Large intestine (tissue), 3 donors: ENCODE measurements around the gene MARCHF9. TPM values are rescaled to one million over a fixed set of nuclear protein-coding genes. Genes with fewer than 3 reads are reported as not detected.
"Not testable (repeated sequence)": the region's sequence is repeated elsewhere in the genome, so short reads cannot be mapped to it uniquely, and the experiment has no call there.

Experiments used
- DNase-seq, 2 donors: peaks; one replicate each; pipeline versions ENCODE4 v3.0.0 to v3.0.0-alpha.2; 2013
- H3K27ac ChIP-seq: one replicate; pipeline ENCODE4 v1.5.1; 2013; ENCODE audit warnings: low read length
- H3K27me3 ChIP-seq: 2 replicates; pipeline ENCODE4 v1.6.1; 2013; ENCODE audit warnings: low read length; ENCODE audit not compliant: control insufficient read depth, insufficient read depth
- H3K36me3 ChIP-seq: 2 replicates; pipeline ENCODE4 v1.6.1; 2013; ENCODE audit warnings: low read length; ENCODE audit not compliant: control insufficient read depth, insufficient read depth
- H3K4me1 ChIP-seq: one replicate; pipeline ENCODE4 v1.6.1; 2013; ENCODE audit warnings: low read length; ENCODE audit not compliant: control insufficient read depth, insufficient read depth
- H3K4me3 ChIP-seq: one replicate; pipeline ENCODE4 v1.5.1; 2013; ENCODE audit warnings: low read length
- H3K9me3 ChIP-seq: one replicate; pipeline ENCODE4 v1.6.1; 2013; ENCODE audit warnings: mild to moderate bottlenecking, low read depth, low read length, moderate library complexity; ENCODE audit not compliant: control insufficient read depth
- WGBS: methylation state at CpG from one replicate; pipeline ENCODE4 v1.1.5; 2013; ENCODE audit warnings: low lambda C conversion rate; ENCODE audit not compliant: insufficient coverage; 5-methylcytosine and 5-hydroxymethylcytosine counted together
- polyA plus RNA-seq: library from polyadenylated mRNA; unstranded; fragments of 120-200 nt; gene quantifications from one replicate; pipeline ENCODE4 v1.2.1, GENCODE V29; 2013

The MARCHF9 gene
- polyA plus RNA-seq, 1 donor = 28.1 TPM

DNA sequence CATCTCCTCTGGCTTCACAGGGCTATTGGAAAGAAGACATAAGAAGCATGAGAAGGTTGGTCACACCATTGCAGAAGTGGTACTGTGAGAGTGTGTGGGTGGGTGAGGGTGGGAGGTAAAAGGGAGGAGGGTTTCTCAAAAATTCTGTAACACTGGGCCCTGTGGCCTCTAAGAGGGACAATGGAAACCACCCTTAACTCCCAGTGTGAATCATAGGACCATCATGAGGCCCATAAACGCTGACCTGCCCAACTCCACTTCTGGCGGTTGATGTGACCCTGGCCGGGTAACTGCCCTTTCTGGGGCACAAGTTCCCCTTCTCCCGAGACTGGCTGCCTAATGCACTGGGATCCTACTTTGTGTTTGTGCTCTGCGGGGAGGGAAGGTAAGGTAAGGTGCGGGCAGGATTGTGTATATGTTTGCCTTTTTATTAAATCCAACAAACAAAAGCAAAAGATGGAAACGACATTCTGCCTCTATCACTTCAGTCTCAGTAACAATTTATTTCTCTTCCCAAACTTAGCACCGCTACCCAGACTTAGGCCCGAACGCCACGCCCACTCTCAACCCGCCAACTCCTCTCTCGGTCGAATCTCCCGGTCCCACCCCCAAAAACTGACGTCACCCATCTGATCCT, 16.5 kb downstream of the MARCHF9 start:
- Histone ChIP-seq H3K36me3 (peaks cover 16% of the 10 kb centered on the region), H3K27ac (peak overlapping the region; percentile 83), H3K4me1 (peaks cover 21% of the 10 kb centered on the region), H3K27me3 (peaks cover 14% of the 10 kb centered on the region), H3K4me3 (peak overlapping the region; percentile 69), H3K9me3 (no peaks in the 10 kb centered on the region)
- 0% methylated on average over 5 of the region's 16 CpGs for WGBS
- peak in 1 of 2 donors; percentile 80 for DNase-seq

DNA sequence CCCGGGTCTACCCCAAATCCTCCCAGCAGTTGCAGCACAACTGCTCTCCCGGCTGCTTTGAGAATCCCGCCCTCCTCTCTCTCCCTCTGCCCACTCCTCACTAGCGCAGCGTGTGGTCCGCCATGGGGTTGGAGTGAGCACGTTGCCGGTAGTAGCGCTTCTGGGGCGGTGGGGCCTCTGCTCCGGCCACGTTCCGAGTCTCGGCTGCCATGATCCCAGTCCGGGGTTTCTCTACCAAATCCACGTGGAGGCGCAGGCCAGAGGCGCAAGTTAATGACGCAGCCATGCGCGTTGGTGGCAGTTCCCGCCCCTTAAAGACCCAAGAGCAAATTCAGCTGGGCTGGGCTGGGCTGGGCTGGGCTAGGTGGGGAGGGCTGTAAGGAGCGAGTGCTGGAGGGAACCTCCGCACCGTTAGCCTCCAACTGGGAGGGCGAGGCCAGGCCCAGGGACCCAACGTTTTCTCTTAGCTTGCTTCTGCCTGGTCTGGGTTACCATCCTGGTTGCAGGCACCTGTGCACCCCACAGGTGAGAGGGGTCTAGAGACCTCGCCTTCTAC, 17.0 kb downstream of the MARCHF9 start, which contains the start of gene METTL1:
Gene METTL1 (minus strand): TSS at position 233 of the 556 bp plus-strand sequence. CDS start 22 bp downstream, at position 211.
- WGBS = 0% methylated on average over 1 of the region's 28 CpGs
- Histone ChIP-seq H3K9me3 (no peaks in the 10 kb centered on the region), H3K27me3 (peaks cover 8% of the 10 kb centered on the region), H3K27ac (peak within 1 kb of the TSS; percentile 83), H3K4me3 (peak within 1 kb of the TSS; percentile 69), H3K36me3 (peaks cover 16% of the 10 kb centered on the region), H3K4me1 (peaks cover 15% of the 10 kb centered on the region)
- peak; percentile 96 to 98 for DNase-seq

DNA sequence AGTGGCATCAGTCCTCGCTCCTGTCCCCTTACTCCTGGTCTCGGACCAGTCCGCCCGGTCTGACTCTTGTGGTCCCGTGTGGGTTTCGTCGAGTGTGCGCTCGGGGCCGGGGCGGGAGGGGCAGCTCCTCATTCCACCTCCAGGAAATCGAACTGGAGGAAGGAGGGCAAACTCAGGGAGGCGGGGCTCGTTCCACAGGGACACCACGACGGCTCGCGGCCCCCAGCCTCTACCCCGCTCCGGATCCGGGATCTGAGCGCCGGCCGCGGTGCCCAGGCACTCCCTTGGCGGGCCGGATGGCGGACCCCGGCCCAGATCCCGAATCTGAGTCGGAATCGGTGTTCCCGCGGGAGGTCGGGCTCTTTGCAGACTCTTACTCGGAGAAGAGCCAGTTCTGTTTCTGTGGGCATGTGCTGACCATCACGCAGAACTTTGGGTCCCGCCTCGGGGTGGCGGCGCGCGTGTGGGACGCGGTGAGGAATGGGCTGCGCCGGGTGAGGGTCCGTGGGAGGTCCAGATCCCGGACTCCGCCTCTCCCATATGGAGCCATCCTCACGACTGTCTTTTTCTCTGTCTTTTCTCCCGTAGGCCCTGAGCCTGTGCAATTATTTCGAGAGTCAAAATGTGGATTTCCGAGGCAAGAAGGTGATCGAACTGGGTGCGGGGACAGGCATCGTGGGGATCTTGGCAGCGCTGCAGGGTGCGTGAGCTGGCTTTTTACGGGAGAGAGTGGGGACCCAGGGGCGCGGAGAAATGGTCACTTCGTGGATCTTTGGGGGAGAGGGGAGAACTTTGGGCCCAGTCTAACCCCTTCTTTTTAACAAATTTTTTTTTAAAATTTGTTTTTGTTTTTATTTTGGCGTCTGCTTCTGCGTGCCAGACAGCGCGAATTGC, 17.8 kb downstream of the MARCHF9 start, which contains the start of gene EEF1AKMT3:
Gene EEF1AKMT3 (plus strand): TSS at position 186 of the 894 bp plus-strand sequence. CDS start 111 bp downstream, at position 297.
- peak in 1 of 2 donors; percentile 35 for DNase-seq
- WGBS = 42% methylated on average over 4 of the region's 67 CpGs

DNA sequence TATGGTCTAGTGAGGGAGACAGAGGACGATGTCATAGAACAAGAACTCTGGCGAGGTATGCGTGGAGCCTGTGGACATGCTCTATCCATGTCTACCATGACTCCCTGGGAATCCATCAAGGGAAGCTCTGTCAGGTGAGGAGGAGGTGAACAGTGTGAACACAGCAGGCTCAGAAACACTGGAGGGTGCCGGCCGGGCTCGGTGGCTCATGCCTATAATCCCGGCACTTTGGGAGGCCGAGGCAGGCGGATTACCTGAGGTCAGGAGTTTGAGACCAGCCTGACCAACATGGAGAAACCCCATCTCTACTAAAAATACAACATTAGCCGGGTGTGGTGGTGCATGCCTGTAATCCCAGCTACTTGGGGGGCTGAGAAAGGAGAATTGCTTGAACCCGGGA, 19.7 kb downstream of the MARCHF9 start:
- H3K4me1 ChIP-seq = peaks cover 14% of the 10 kb centered on the region
- not testable (repeated sequence) for H3K36me3 ChIP-seq, H3K27me3 ChIP-seq, H3K4me3 ChIP-seq, H3K9me3 ChIP-seq, H3K27ac ChIP-seq, DNase-seq
- WGBS = no CpG with 5 or more reads among the region's 11 CpGs

More for the DNA sequence above, 17.8 kb downstream of the MARCHF9 start, which contains the start of gene EEF1AKMT3:
- Histone ChIP-seq H3K27me3 (peaks cover under 1% of the 10 kb centered on the region), H3K4me3 (peak within 1 kb of the TSS; percentile 69), H3K4me1 (peaks cover 14% of the 10 kb centered on the region), H3K9me3 (no peaks in the 10 kb centered on the region), H3K36me3 (peaks cover 18% of the 10 kb centered on the region), H3K27ac (peak within 1 kb of the TSS; percentile 83)

DNA sequence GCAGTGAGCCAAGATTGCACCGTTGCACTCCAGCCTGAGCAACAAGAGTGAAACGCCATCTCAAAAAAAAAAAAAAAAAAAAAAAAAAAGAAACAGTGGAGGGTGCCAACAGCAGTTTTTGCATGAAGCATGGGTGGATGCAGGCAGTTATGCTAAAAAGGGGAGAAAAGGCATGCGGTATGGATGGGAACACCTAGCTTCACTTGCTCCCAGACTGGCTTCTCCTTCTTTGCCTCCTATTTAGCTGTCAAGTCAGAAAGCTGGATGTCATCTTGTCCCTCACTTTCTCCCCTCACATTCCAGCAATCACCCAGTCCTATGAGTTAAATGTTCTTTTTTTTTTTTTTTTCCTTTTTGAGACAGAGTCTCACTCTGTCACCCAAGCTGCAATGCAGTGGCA, 20.1 kb downstream of the MARCHF9 start:
- Histone ChIP-seq H3K27me3 (no peaks in the 10 kb centered on the region), H3K4me1 (peaks cover 14% of the 10 kb centered on the region), H3K4me3 (no peak overlapping the region), H3K27ac (no peak overlapping the region), H3K9me3 (no peaks in the 10 kb centered on the region), H3K36me3 (peaks cover 5% of the 10 kb centered on the region)
- no peak for DNase-seq
- no CpG with 5 or more reads among the region's 3 CpGs for WGBS

DNA sequence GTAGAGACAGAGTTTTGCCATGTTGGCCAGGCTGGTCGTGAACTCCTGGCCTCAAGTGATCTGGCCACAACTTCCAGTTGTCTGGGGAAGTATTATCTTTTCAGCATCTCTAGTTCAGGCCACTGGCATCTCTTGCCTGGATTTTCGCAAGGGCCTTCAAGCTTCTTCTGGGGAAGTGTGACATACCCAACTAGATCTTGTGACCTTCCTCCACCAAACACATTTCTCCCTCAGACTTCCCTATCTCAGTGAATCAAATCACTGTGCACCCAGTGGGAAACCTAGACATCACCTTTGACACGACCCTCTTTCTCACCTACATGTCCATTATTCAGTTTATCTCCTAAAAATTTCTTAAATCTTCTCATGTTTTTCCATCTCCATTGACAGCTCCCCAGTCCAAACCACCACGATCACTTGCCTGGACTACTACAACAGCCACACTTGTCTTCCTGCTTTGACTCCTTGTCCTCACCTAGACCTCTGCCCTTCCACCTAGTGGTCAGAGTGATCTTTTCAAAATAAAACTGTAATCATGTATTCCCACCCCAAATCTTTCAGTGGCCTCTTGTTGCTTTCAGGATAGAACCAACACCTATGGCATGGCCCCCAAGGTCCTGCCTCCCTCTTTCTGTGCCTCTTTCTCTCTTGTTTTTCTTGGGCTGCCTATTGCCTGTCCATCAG, 20.8 kb downstream of the MARCHF9 start:
- Histone ChIP-seq H3K4me1 (peaks cover 12% of the 10 kb centered on the region), H3K36me3 (peaks cover 5% of the 10 kb centered on the region), H3K4me3 (no peak overlapping the region), H3K27ac (no peak overlapping the region), H3K9me3 (no peaks in the 10 kb centered on the region), H3K27me3 (no peaks in the 10 kb centered on the region)
- WGBS = 67% methylated on average over 1 of the region's 4 CpGs
- no peak for DNase-seq

DNA sequence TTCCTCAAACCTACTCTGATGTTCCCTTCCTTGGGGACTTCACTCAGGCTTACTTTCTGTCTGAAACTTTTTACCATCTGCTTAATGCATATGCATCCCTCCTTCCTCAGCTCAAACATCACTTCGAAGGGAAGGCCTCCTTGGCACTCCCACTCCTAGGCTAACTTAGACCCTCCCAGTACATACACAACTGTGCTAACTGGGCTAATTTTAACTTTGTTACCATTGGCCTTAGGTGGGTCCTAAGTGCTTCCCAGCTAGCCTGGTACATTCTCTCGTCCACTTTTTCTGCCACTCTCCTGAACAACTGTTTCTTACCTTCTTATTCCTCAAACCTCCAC, 21.3 kb downstream of the MARCHF9 start:
- 88% methylated on average over 2 of the region's 2 CpGs for WGBS
- no peak overlapping the region for H3K4me3 ChIP-seq
- H3K36me3 ChIP-seq = peaks cover 5% of the 10 kb centered on the region
- H3K9me3 ChIP-seq = no peaks in the 10 kb centered on the region
- no peak for DNase-seq
- peaks cover 8% of the 10 kb centered on the region for H3K4me1 ChIP-seq
- no peaks in the 10 kb centered on the region for H3K27me3 ChIP-seq
- no peak overlapping the region for H3K27ac ChIP-seq

DNA sequence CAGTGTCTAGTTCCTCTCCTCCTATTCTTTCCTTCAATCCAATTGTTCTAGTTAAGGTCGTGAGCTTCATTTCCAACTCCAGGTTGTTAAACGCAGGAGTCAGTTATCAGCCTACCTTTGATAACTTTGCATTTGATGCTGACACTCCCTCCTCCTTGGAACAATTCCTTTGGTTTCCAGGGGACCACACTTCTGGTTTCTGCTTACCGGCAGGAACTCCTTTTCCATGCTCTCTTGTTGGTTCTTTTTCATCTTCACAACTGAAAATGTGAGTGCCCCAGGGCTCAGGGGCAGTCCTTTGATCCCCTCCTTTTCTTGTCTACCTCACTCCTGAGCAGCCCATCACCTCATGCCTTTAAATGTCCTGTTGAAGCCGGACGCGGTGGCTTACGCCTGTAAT, 22.5 kb downstream of the MARCHF9 start:
- DNase-seq = no peak
- H3K9me3 ChIP-seq = no peaks in the 10 kb centered on the region
- H3K36me3 ChIP-seq = peaks cover 5% of the 10 kb centered on the region
- H3K4me1 ChIP-seq = peaks cover 9% of the 10 kb centered on the region
- WGBS = 100% methylated on average over 1 of the region's 7 CpGs
- H3K4me3 ChIP-seq = no peak overlapping the region
- no peak overlapping the region for H3K27ac ChIP-seq
- H3K27me3 ChIP-seq = no peaks in the 10 kb centered on the region

DNA sequence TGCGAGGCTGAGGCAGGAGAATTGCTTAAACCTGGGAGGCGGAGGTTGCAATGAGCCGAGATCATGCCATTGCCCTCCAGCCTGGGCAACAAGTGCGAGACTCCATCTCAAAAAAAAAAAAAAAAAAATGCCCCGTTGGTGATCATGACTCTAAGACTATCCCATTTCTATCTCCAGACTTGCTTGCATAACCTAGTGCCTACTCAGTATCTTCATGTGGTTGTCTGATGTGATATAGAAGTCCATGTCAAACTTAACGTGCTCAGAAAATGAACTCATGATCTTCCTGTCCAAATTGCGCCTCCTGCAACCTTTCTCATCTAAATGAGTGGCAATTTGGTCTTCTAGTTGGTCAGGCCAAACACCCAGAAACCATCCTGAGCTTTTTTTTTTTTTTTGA, 23.0 kb downstream of the MARCHF9 start:
- no peak overlapping the region for H3K4me3 ChIP-seq
- peaks cover 11% of the 10 kb centered on the region for H3K4me1 ChIP-seq
- peaks cover 5% of the 10 kb centered on the region for H3K36me3 ChIP-seq
- H3K27ac ChIP-seq = no peak overlapping the region
- no peaks in the 10 kb centered on the region for H3K27me3 ChIP-seq
- no peaks in the 10 kb centered on the region for H3K9me3 ChIP-seq
- no peak for DNase-seq
- WGBS = 100% methylated on average over 1 of the region's 7 CpGs

DNA sequence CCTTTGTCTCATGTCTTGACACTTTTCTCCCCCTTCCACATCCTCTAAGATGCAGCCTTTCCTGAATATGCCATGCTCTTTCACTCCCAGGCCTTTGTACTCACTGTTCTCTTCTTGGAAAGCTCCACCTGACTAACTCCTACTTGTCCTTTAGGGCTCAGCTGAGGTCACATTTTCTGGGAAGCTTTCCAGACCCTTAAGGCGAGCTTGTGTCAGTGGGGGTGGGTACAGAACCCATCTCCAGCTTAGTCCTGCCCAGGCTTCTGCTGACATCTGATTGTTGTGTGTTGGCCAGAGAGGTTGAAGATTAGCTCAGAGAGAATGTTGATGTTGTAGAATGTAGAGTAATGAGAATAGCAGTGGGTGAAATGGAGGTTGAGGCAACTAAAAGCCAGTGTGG, 24.8 kb downstream of the MARCHF9 start:
- Histone ChIP-seq H3K4me3 (no peak overlapping the region), H3K27ac (no peak overlapping the region), H3K36me3 (peaks cover 5% of the 10 kb centered on the region), H3K4me1 (peaks cover 10% of the 10 kb centered on the region), H3K27me3 (no peaks in the 10 kb centered on the region), H3K9me3 (no peaks in the 10 kb centered on the region)
- WGBS = no CpG with 5 or more reads among the region's 1 CpG
- no peak for DNase-seq
